LHCN-M2 (cell line): ENCODE results near the gene GALNTL6. TPM values are rescaled to one million over a fixed set of nuclear protein-coding genes. Genes with fewer than 3 reads are reported as not detected.

Experiments
- DNase-seq: peaks from one replicate; pipeline ENCODE4 v3.0.0-alpha.2; 2012; ENCODE audit warnings: low read depth
- polyA plus RNA-seq: library from polyadenylated mRNA; unstranded; fragments of >200 nt; gene quantifications from one replicate; pipeline ENCODE4 v1.2.1, GENCODE V29; 2012; ENCODE audit warnings: missing spikeins
- total RNA-seq: library from RNA; depleted of rRNA; stranded (reverse); fragments of >200 nt; gene quantifications from 2 replicates; pipeline ENCODE4 v1.2.3, GENCODE V29; 2014; rRNA removed

Gene GALNTL6
- total RNA-seq = 0.06 TPM in 2 replicates
- polyA plus RNA-seq = not detected

DNA sequence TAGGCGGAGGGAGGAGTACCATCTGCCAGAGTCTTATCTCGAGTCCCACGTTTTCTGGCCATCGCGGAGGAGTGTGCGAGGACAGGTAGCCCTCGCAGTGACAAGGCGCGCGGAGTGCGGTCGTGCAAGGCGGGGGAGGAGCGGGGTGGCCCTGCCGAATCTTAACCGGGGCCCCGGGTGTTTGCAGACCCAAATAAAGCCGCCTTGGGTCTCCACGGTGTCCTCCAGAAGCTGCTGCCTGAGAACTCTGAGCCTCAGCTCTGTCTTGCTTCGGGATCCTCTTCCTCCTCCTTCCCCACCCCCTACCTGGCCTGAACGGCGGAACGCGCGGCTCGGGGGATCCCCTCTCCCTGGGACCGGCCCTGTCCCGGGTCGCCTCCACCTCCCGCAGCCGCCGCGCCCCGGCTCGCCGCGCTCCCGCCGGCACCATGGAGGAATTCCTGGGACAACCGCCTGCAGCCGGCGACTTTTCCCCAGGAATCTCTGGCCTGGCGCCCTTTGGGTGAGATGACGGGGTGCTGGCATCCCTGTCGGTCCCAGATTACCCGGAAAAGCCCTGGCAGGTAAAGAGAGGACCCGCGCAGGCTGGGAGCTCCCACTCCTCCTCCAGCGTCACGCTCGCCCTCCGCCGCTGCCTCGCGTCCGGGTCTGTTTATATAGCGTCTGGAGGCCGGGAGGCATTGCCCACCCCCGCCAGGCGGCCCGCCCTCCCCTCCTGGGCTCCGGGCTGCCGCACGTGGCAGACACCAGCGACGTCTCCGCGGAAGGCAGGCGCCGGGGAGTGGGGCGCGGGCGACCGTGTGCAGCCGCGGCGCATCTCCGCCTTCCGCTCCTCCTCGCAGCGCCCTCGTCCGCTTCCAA lies at the start of gene GALNTL6:
Gene GALNTL6 (plus strand): TSS at position 740 of the 861 bp plus-strand sequence.
- DNase-seq = peak; percentile 2

DNA sequence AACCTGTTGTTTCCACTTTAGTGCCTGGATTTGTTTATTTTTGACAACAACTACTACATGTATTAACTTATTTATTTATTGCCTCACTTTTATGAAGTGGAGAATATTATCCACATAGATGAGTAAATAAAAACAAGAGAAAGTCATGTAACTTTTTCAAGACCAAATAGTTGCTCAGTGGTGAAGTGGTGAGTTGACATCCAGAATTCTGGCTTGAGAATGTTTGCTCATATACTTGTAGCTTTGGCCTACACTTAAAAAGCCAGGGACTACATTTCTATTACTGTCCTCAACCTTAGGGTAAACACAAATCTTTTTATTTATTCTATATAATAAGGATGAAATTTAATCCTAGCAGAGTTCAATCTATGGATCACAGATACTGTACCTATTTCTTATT lies 47.7 kb upstream of the GALNTL6 start:
- DNase-seq = no peak

DNA sequence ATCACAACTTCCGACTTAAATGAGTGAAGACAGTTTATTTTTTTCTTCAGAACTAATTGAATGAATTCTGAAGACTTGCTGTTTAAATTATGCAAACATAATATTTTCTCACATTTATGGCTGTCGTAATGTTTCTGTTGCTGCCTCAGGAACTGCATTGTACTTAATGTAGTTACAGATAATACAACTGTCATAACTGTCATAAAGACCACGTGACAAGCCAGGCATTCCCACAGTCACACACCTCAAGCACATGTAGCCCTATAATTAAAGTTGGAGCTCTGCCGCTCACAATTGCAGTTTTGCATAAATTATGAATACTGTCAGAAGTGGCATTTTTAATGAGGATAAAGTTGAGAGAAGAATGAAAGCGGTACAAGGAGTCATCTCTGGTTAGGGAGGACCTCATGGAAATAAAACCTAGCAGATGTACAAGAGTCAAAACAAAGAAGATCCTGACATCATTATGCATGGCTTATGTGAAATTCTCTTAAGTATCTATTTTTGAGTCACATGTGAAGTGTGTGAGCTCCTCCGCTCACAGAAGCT lies 38.5 kb upstream of the GALNTL6 start:
- DNase-seq = no peak

DNA sequence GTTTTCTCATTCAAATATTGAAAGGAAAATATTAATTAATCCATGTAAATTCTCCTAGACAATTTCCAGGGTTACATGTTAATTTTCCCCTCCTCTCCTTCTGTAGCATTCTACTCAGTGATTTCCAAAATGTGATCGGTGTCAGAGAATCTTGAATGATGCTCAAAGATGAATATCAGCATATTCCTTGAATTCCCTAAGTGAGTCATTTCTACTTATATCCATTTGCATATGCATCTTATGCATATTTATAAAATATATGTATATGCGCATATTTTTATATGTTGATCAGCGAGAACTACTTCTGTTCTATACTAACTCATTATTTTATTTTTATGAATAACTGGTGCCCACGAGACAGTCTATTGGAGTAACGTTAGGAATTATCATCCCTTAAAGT lies 33.9 kb upstream of the GALNTL6 start:
- no peak for DNase-seq

DNA sequence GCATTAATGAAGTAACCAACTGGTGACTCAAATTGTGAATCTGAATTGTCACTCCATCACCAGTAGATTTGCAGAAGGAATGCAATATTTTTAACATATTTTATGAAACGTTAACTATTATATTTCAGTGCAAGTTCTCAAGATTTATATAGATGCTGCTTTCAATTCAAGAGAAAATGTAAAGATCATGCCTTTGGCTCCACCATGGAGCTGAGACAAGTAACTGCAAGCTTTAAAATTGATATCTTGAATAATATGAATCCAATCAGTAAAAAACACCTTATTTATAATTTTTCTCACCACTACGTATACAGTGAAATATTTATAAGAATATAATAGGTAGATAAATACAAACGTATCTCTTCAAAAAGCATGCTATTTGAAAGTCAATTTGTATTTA lies 27.8 kb upstream of the GALNTL6 start:
- DNase-seq = no peak

DNA sequence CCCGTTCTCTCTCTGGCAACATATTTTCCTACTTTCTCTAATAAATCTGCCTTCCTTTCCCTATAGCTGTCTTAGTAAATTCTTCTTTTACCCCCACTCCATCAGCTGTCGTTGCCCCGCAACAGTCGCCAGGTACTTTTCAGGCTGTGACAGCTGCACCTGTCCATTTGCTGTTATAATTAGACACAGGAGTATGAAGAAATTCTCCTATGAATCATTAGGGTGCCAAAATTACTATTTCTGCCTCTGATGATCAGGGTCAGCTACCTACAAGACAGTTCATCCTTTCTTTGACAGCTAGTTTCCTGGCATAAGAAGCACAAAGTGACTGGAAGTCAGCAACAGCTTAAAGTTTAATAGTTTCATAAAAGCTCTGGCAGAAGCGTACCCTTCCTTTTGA lies 19.5 kb upstream of the GALNTL6 start:
- DNase-seq = no peak

DNA sequence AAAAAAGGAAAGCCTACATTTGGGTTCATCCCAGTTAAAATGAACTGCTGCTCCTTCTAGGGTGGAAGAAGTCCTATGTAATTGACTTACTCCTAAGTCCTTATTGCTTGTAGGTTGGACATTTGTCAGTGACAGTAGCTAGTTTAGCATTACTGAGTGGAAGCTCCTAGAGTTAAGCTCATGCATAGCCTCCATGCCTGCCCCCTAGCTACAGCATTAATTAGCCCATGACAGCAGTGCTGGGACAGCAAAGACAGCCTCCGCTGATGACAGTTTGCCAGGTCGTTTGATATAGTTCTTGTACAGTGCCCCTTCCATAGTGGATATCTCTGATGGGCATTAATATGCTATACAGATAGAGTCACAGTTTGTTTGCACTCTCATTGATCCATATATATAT lies 18.7 kb upstream of the GALNTL6 start:
- DNase-seq = no peak

DNA sequence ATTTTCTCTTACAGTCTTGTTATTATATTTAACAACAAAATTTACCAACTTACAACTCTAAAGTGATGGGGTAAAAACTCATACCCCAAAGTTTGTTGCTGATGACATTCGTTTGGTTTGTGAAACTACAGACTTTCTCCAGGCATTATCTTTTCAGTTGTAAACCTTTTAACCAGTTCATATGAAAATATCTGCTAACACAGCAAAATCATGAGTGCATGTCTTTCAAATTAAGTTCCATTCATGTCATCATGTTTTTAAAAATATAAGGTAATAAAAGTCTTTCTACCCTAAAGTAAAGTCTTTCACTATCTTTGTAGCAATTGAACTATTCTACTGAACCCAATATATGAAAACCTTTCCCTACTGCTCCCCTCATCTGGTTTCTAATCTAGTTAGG lies 3.4 kb upstream of the GALNTL6 start:
- no peak for DNase-seq

DNA sequence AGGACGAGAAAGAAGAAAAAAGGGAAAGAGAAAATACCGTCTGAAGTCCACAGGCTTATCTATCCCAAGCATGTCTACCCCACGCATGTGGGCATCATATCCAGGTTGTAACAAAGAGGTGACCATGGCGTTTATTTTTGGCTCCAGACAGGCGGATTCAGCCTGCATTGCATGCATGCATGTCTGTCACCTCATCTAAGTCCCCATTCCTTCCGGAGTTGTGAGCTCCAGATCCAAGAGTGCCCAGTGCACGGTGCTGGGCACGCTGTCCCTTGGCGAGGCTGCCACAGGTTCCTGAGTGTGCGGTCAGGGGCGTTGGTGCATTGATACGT lies 905 bp upstream of the GALNTL6 start:
- DNase-seq = no peak

DNA sequence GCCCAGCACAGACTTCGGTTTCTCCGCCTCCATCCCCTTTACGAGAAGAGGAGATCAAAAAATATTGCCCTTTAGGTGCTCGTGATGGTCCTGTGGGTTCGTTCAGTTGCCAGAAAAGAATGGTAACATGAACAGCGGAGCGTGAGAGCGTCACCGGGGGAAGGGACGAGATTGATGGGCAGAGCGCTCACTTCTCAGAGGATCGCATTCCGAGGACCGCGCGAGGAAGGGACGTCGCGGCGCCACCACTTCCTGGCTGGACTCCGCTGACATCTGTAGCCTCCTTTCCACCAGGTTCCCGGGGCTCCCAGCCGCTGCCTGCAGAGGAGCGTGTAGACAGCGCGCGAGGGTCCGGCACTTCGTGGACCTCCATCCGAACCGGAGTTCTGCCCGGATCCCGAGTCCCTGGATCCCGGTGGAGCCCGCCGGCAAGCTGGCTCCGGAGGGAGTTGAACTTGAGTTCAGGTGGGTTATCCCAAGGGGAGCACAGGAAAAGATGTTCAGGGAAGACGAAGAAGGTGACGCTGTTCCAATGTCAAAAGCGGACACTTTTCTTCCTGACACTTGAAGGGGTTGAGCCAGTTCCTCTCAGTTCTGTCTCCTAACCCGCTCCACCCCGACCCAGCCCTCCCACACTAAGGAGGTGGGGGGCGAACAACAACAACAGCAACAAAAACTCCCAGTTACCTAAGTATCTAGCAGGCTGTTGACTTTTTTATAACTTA lies 484 bp downstream of the GALNTL6 start:
- DNase-seq = no peak

DNA sequence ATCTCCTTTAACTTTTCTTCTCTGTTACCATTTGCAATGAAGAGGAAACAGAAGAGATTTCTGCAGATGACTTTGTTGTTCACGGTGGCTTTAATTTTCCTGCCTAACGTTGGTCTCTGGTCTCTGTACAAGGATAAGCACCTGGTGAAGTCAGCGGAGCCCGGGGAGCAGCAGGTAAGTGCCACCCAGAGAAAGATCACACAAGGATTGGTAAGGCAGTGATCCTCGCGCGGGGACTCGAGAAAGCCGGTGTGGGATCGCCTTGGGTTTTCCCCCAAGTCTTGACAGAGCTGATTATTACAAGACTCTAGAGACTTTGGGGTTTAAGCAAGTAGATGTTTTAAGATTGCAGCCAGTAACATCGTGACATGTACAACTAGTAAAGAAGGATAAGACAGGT lies 1.3 kb downstream of the GALNTL6 start:
- no peak for DNase-seq

DNA sequence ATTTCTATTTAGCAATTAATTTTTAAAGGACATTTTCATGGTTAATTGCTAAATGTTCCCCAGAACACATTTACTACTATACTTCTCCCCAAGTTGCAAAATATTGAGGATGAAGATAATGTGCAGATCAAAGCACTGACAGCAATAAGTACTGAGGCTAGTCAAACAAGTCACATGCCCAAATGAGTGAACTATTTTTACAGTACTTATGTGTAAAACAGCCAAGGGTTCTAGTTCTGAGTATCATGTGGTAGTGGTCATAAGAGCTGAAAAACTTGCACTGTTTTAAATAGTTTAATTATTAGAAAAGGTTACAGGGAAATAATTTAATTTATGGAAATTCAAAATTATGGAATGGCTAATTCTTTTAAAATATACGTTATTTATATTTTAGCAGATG lies 3.8 kb downstream of the GALNTL6 start:
- DNase-seq = no peak

DNA sequence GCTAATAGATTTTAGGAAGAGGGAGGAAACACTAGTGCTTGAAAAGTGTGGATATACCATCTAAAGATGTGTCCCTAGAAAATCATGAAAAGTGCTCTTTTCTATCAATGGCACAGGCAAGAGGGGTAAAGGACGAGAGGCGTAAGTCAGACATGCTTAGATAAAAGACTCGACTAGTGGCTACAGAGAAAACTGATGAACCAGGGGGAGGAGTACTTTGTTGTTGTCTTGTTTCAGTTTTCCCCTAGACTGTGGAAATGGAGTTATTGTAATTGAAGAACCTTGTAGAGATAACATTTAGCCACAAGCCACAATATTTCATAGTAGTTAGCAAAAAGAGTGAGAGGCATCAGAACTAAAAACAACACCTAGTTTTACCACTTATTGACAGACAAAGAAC lies 21.4 kb downstream of the GALNTL6 start:
- peak; percentile 7 for DNase-seq

DNA sequence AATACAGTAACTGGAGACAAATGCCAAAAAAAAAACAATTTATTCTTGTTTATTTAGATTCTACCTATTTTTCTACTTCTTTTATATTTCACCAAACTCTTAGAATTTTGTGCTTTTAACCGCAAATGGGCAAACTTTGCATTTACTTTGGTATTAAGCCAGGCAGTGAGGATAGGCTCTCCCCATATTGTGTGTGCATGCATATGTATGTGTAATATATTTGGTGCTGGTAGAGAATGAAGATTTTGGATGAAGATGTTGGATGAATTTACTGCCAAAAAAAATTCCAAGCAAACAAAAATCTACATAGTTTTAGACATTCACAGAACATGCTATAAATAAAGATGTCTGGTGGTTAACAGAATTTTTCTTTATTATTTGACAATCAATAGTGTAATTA lies 30.3 kb downstream of the GALNTL6 start:
- no peak for DNase-seq

DNA sequence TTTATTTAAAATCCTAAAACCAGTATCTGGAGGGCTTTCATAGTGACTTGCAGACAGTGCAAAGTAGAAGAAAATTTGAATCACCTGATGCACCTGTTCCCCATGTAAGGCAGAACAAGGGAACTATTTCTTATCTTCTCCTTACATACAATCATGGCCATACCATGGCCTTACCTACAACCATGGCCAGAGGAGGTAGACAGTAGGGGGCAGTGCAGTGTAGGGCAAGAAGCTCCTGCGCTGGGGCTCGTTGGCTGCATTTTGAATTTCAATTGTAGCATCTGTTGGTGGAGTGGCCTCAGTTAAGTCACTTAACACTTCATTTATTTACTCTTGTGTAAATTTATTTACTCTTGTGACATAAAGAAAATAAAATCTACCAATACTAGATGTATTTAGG lies 33.0 kb downstream of the GALNTL6 start:
- peak; percentile 47 for DNase-seq

DNA sequence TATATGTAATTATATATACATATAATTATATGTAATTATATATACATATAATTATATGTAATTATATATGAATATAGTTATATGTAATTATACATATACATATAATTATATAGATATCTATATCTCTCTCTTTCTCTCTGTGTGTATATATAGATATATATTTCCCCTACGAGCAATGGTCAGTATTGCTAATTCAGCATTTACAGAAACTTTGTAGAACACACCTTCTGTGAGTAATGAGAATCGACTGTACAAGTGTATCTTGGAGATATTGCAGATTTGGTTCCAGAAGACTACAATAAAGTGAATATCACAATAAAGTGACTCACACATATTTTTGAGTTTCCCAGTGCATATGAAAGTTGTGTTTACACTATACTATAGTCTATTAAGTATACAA lies 33.7 kb downstream of the GALNTL6 start:
- DNase-seq = no peak

DNA sequence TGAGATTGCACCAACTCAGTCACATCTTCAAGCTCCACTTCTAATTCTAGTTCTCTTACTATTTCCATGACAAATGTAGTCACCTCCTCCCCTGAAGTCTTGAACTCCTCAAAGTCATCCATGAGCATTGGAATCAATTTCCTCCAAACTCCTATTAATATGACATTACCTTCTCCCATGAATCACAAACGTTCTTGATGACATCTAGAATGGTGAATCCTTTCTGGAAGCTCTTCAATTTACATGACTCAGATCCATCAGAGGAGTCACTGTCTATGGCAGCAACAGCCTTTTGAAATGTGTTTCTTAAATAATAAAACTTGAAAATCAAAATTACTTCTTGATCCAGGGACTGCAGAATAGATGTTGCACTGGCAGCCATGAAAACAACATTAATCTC lies 34.5 kb downstream of the GALNTL6 start:
- DNase-seq = peak; percentile 14

DNA sequence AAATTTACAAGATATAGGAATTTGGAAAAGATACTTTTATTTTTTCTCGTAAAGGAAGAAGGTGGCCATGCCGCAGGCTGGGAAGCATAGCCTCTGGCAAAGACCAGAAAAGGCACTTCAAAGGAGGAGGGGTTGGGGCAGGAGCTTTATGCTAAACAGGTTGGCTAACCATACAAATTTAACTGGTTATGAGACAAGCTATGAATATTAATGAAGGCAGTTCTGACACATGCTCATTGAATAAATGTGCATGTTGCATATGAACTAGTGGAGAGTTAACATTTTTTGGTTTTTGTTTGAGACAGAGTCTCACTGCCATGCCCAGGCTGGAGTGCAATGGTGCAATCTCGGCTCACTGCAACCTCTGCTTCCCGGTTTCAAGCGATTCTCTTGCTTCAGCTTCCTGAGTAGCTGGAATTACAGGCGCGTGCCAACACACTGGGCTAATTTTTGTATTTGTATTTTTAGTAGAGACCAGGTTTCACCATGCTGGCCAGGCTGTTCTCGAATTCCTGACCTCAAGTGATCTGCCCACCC lies 36.5 kb downstream of the GALNTL6 start:
- DNase-seq = no peak

DNA sequence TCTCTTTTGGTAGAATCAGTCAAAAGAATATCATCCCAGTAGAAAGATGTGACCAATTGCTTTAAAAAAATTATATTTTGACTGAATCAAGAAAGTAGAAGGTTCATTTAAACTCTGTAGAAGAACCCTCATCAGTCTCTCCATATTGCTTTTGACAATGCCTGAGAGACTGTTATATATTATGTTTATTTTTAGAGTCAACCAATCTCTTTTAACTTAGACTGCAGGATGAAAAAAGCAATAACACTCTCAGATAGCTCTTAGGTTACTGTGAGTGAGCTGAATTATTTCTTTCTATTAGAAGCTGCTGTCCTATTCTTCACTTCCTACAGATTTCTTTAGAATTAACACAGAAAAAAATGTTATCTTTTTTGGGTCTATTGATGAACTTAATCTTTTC lies 38.1 kb downstream of the GALNTL6 start:
- DNase-seq = no peak

DNA sequence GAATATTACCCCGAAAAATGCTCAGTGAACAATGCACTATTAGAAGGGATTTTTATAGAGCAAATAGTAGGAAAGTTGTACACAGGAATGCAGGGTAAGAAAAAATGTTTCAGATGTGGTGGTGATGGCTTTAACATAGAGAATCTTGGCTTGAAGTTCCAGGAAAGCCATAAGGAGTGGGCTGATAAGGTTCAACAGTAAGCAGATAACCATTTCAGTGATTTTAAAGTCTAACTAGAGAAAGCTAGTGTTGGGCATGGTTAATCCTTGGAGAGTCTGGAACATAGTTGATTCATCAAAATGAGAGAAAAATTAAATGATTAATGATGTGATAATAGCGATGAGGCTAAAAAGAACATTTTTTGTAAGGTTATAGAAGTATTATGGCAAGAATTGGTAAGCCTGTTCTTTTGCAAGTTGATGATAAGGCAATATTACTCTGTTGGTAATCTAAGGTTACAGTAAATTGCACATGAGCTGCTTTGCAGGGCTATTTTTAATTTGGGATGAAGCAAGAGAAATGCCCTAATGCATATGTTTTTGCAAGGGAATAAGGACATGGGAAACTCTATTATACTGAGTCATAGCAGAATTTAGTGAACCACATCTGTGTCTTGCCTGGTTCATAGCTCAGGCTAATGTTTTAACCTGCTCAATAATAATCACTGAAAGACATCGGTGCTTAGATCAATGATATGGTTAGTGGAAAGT lies 44.3 kb downstream of the GALNTL6 start:
- DNase-seq = peak; percentile 29

DNA sequence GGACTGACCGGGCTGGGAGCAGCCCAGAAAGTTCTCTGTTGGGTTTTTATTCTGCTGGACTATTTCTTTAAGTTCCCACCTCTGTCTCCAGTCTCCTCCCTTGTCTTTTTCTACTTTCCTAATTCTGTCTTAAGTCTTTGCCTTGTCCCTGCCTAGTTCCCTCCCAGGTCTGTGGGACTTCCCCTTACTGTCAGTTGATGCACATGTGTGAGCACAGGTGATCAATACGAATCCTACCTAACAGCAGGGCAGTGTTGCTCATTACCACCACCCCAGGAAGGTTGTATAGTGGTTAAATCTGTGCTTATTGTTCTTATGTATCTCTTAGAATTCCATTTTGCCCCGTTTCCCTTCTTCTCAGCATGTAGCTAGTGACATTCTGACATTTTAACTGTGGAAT lies 62.1 kb downstream of the GALNTL6 start:
- no peak for DNase-seq

DNA sequence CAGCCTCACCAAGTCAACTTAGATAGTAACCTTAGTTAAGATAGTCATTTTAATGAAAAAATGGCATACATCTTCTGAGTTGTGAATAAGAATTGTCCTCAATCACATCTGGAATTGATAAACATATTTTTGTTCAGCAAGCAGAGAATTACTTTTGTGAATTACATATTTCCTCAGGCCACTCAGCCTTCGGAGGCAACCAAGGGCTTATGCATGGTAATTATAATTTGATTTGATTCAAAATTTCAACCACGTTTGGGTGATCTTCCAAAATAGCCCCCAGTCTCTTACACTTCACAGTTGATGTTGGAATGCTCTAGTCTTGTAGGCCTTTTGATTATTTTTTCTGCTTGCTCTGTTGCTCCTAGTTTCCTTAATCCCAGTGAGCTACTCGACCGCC lies 63.4 kb downstream of the GALNTL6 start:
- DNase-seq = no peak
